Measurements from ENCODE around the gene TARS3.

DNA sequence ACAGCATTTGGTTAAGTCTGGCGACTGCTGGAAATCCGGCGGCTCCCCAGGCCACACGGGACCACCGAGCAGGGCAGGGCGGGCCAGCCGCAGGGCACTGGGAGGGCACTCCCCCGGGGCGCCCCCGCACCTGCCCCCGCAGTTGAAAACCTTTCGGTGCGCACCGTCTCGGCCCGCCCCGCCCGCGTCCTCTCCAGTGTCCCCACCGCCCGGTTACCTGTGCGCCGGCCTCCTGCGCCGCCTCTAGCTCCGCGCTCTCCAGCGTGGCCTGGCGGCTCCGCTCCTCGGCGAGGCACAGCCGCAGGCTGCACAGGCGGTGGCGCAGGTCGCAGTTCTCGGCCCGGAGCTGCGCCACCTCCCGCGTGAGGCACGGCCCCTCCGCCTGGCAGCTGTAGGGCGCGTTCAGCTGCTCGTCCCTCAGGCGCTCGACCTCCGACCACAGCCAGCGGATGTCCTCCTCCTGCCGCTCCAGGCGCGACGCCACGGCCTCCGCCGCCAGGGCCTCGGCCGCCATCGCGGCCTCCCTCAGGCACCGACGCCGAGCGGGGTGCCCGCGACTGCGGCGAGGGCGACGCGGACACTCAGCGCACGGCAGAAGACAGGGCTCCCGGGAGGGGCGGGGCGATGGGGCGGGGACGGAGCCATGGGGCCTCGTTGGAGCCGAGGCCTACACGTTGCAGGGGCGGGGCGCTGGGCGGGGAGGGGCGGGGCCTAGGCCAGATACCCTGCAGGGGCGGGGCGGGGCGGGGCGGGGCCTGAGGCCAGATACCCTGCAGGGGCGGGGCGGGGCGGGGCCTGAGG lies at the start of gene TARS3:
- TF ChIP-seq, protein P1, sequence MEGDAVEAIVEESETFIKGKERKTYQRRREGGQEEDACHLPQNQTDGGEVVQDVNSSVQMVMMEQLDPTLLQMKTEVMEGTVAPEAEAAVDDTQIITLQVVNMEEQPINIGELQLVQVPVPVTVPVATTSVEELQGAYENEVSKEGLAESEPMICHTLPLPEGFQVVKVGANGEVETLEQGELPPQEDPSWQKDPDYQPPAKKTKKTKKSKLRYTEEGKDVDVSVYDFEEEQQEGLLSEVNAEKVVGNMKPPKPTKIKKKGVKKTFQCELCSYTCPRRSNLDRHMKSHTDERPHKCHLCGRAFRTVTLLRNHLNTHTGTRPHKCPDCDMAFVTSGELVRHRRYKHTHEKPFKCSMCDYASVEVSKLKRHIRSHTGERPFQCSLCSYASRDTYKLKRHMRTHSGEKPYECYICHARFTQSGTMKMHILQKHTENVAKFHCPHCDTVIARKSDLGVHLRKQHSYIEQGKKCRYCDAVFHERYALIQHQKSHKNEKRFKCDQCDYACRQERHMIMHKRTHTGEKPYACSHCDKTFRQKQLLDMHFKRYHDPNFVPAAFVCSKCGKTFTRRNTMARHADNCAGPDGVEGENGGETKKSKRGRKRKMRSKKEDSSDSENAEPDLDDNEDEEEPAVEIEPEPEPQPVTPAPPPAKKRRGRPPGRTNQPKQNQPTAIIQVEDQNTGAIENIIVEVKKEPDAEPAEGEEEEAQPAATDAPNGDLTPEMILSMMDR (IDR thresholded peaks at IDR 0.05): no peak
- TF ChIP-seq POLR2A (IDR thresholded peaks at IDR 0.05): no peak
